ENCODE measurements around the gene DUSP7. TPM values are rescaled to one million over a fixed set of nuclear protein-coding genes. Genes with fewer than 3 reads are reported as not detected.

DUSP7 gene
- total RNA-seq, 1 donor from 2014 or later = 23.5 TPM

DNA sequence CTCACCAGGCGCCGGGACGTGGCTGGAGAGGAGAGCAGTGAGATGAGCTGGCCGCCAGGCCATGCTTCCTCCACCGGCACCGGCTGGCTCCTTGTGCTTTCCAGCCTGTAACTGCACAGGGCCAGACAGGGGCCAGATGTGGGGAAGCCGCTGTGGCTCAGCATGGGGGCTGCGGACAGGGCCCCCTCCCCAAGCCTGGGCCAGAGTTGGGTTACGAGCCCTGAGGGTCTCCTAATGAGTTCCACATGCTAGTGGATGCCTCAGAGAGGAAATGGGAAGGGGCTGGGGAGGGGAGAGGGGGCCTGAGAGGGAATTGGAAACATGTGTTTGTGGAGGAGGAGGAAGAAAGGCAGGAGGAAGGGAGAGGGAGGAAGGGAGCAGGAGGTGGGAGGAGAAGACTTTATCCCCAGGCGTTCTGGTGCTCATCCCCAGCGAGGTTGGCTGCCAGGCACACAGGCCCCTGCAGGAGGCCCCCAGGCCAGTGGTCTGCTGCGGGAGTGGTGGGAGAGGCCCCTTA, 11.7 kb upstream of the DUSP7 start:
- Histone ChIP-seq H3K27me3 (ENCODE audit: control insufficient read depth, insufficient read depth, low read length) (no peaks in the 10 kb centered on the region), H3K36me3 (ENCODE audit: control insufficient read depth, insufficient read depth, low read length) (no peaks in the 10 kb centered on the region), H3K4me3 (ENCODE audit: low read depth, low read length) (no peak overlapping the region)
- DNase-seq (ENCODE audit: low read depth) = no peak
- TF ChIP-seq, protein P1, sequence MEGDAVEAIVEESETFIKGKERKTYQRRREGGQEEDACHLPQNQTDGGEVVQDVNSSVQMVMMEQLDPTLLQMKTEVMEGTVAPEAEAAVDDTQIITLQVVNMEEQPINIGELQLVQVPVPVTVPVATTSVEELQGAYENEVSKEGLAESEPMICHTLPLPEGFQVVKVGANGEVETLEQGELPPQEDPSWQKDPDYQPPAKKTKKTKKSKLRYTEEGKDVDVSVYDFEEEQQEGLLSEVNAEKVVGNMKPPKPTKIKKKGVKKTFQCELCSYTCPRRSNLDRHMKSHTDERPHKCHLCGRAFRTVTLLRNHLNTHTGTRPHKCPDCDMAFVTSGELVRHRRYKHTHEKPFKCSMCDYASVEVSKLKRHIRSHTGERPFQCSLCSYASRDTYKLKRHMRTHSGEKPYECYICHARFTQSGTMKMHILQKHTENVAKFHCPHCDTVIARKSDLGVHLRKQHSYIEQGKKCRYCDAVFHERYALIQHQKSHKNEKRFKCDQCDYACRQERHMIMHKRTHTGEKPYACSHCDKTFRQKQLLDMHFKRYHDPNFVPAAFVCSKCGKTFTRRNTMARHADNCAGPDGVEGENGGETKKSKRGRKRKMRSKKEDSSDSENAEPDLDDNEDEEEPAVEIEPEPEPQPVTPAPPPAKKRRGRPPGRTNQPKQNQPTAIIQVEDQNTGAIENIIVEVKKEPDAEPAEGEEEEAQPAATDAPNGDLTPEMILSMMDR (IDR thresholded peaks at IDR 0.05; ENCODE audit: insufficient read depth, low read length, poor library complexity, severe bottlenecking) = no peak

DNA sequence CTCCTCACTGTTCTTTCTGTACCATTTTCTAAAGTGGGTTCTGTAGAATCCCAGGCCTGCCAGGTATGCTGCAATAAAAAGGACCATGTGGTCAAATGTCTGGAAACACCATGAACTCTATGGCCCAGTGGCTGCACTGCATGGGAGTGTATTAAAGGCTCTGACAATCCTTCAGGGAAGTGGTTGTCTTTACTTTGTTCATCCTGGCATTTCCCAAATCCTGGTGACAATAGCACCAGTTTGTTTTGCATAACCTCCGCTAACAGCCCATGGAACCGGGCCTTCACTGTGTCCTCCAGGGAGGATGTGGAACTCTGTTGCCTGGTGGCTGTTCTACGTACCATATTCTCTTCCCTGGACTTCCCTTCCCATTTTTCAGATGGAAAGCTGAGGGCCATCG, 11.2 kb upstream of the DUSP7 start:
- TF ChIP-seq, protein P1 (IDR thresholded peaks at IDR 0.05; ENCODE audit: insufficient read depth, low read length, poor library complexity, severe bottlenecking) = no peak
- DNase-seq (ENCODE audit: low read depth) = no peak

DNA sequence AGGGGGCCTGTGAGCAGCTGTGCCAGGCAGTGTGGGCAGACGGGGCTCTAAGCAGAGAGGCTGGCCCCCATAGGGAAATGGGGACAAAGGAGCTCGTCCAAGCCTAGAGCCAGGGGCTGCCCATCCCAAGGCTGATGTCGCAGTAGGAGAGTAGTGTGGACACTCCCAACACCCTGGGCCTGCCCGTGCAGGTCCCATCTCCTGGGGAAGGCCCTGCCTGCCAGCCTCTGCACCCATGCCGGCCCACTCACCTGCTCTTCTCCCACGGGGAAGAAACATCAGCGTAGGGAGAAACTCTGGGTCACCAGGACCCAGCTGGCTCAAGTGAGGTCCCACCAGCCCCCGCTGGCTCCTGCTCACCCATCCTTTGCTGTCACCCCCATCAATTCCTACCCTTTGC, 10.7 kb upstream of the DUSP7 start:
- no peak for DNase-seq (ENCODE audit: low read depth)
- Histone ChIP-seq H3K36me3 (ENCODE audit: control insufficient read depth, insufficient read depth, low read length) (no peaks in the 10 kb centered on the region), H3K27me3 (ENCODE audit: control insufficient read depth, insufficient read depth, low read length) (no peaks in the 10 kb centered on the region), H3K4me3 (ENCODE audit: low read depth, low read length) (no peak overlapping the region)
- TF ChIP-seq, protein P1 (IDR thresholded peaks at IDR 0.05; ENCODE audit: insufficient read depth, low read length, poor library complexity, severe bottlenecking) = no peak

More for the DNA sequence above, 11.2 kb upstream of the DUSP7 start:
- no peaks in the 10 kb centered on the region for H3K27me3 ChIP-seq (ENCODE audit: control insufficient read depth, insufficient read depth, low read length)
- H3K36me3 ChIP-seq (ENCODE audit: control insufficient read depth, insufficient read depth, low read length) = no peaks in the 10 kb centered on the region
- H3K4me3 ChIP-seq (ENCODE audit: low read depth, low read length) = no peak overlapping the region

DNA sequence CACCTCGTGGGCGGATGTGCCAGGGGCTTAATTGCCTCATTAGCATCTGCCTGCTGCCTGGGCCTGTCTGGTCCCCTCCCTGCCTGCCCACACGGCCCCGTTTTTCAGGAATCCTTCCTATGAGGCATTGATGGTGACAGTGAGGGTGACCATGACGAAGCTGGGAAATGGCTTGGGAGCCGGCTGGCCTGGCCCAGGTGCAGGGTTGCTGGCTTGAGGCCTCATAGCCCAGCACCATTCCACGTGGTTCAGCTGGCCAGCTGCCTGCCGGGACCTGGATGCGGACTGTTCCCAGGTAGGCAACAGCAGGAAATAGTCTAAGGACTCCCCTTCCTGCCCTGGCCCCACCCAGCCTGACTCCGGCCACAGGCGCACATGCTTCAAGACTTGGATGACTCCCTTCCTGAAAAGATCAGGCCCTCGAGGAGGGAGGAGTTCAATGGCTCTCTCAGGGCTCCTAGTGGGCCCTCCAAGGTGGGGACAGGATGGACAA, 8.9 kb upstream of the DUSP7 start:
- H3K27me3 ChIP-seq (ENCODE audit: control insufficient read depth, insufficient read depth, low read length) = no peaks in the 10 kb centered on the region
- TF ChIP-seq, protein P1 (IDR thresholded peaks at IDR 0.05; ENCODE audit: insufficient read depth, low read length, poor library complexity, severe bottlenecking) = no peak
- no peak for DNase-seq (ENCODE audit: low read depth)

DNA sequence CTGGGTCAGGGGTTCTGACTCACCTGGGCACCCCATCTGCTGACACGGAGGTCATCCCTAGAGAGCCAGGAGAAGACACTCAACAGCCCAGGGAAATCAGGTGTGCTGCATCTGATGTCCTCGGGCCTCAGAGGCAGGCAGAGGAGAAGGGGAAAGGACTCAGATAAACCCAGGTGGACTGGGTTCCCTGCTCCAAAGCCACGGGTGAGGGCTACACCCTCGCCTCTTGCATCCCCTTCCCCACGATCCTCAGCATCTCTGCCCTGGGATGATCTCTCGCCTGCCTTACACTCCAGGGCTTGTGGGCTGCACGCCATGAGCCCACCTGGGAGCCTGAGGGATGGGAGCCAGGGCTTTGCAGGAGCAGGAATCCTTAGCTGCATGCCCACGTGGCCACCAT, 8.2 kb upstream of the DUSP7 start:
- no peak for DNase-seq (ENCODE audit: low read depth)
- Histone ChIP-seq H3K27me3 (ENCODE audit: control insufficient read depth, insufficient read depth, low read length) (no peaks in the 10 kb centered on the region), H3K36me3 (ENCODE audit: control insufficient read depth, insufficient read depth, low read length) (no peaks in the 10 kb centered on the region), H3K4me3 (ENCODE audit: low read depth, low read length) (no peak overlapping the region)
- TF ChIP-seq, protein P1 (IDR thresholded peaks at IDR 0.05; ENCODE audit: insufficient read depth, low read length, poor library complexity, severe bottlenecking) = no peak

More for the DNA sequence above, 8.9 kb upstream of the DUSP7 start:
- H3K36me3 ChIP-seq (ENCODE audit: control insufficient read depth, insufficient read depth, low read length) = no peaks in the 10 kb centered on the region
- H3K4me3 ChIP-seq (ENCODE audit: low read depth, low read length) = no peak overlapping the region

Measured in kidney epithelial cell (primary cell).